COLO668 (cell line): Measurements from ENCODE around the gene CKAP5.

Experiments
- DNase-seq: peaks from one replicate; lab custom pipeline; 2025; ENCODE audit not compliant: unreplicated experiment; lab: John Stamatoyannopoulos, UW

CKAP5 gene

GRCh38 chr11:46769636-46770221, 76.4 kb downstream of the CKAP5 start:
- DNase-seq = no peak

GRCh38 chr11:46766656-46767055, 79.4 kb downstream of the CKAP5 start:
- DNase-seq = no peak

- no peak for DNase-seq
Observed at GRCh38 chr11:46762248-46762647, 83.8 kb downstream of the CKAP5 start.

GRCh38 chr11:46761807-46762206, 84.3 kb downstream of the CKAP5 start:
- no peak for DNase-seq

GRCh38 chr11:46760429-46761128, 85.5 kb downstream of the CKAP5 start:
- DNase-seq = no peak

GRCh38 chr11:46759196-46759595, 86.9 kb downstream of the CKAP5 start:
- no peak for DNase-seq

- DNase-seq = no peak
Observed at GRCh38 chr11:46755962-46756361, 90.1 kb downstream of the CKAP5 start.

- DNase-seq = no peak
Observed at GRCh38 chr11:46747150-46747549, 98.9 kb downstream of the CKAP5 start.

GRCh38 chr11:46745995-46746394, 100.1 kb downstream of the CKAP5 start:
- DNase-seq = no peak

GRCh38 chr11:46745328-46745727, 100.8 kb downstream of the CKAP5 start:
- DNase-seq = no peak

- no peak for DNase-seq
Observed at GRCh38 chr11:46743693-46744339, 102.3 kb downstream of the CKAP5 start.

- DNase-seq = no peak
Observed at GRCh38 chr11:46743043-46743442, 103.0 kb downstream of the CKAP5 start.

GRCh38 chr11:46741600-46742484, 104.2 kb downstream of the CKAP5 start:
- DNase-seq = no peak

GRCh38 chr11:46738887-46739286, 107.2 kb downstream of the CKAP5 start:
- no peak for DNase-seq

GRCh38 chr11:46737699-46738098, 108.4 kb downstream of the CKAP5 start:
- no peak for DNase-seq

GRCh38 chr11:46736615-46737014, 109.5 kb downstream of the CKAP5 start:
- no peak for DNase-seq

- no peak for DNase-seq
Observed at GRCh38 chr11:46736146-46736545, 109.9 kb downstream of the CKAP5 start.

GRCh38 chr11:46733234-46733633, 112.8 kb downstream of the CKAP5 start:
- no peak for DNase-seq

- no peak for DNase-seq
Observed at GRCh38 chr11:46731545-46731944, 114.5 kb downstream of the CKAP5 start.

GRCh38 chr11:46729110-46730027, 116.7 kb downstream of the CKAP5 start:
- DNase-seq = no peak
